Ascending aorta (tissue), 2 donors: ENCODE data around the gene GLRX. TPM values are rescaled to one million over a fixed set of nuclear protein-coding genes. Genes with fewer than 3 reads are reported as not detected.

Experiments used
- DNase-seq, 2 donors: peaks; one replicate each; pipeline ENCODE4 v3.0.0-alpha.2; 2019; ENCODE audit warnings: low spot score in 2 of 2
- H3K27ac ChIP-seq, 2 donors: fragments of 200-600 bp; sonication (generic); one replicate each; pipeline ENCODE4 v1.5.1; 2016 to 2017; ENCODE audit warnings: mild to moderate bottlenecking in 1 of 2
- H3K27me3 ChIP-seq: fragments of 200-600 bp; sonication (generic); one replicate; pipeline ENCODE4 v1.5.1; 2017
- H3K36me3 ChIP-seq, 2 donors: fragments of 200-600 bp; sonication (generic); one replicate each; pipeline ENCODE4 v1.5.1; 2016
- H3K4me1 ChIP-seq, 2 donors: fragments of 200-600 bp; sonication (generic); one replicate each; pipeline ENCODE4 v1.5.1; 2016 to 2017; ENCODE audit warnings: mild to moderate bottlenecking in 1 of 2
- H3K4me3 ChIP-seq, 2 donors: fragments of 200-600 bp; sonication (generic); one replicate each; pipeline ENCODE4 v1.5.1; 2016 to 2017; ENCODE audit warnings: mild to moderate bottlenecking in 1 of 2
- H3K9me3 ChIP-seq, 2 donors: fragments of 200-600 bp; sonication (generic); one replicate each; pipeline ENCODE4 v1.5.1; 2016
- CTCF ChIP-seq, 3 experiments: fragments of 200-600 bp in 2 of 3; fragments of 450-650 bp in 1 of 3; sonication (generic) in 2 of 3; IDR thresholded peaks; one replicate each; pipeline ENCODE4 v1.5.1; 2016 to 2019; ENCODE audit warnings: antibody characterized with exemption in 3 of 3, mild to moderate bottlenecking in 1 of 3, moderate library complexity in 1 of 3
- intact Hi-C: fragments of 100-400 bp; cut with DNase I; formaldehyde crosslinking; loops from one replicate; pipeline ENCODE4 v1.15.1; 2023
- total RNA-seq: library from RNA; depleted of rRNA; stranded (reverse); fragments of >200 nt; gene quantifications from one replicate; pipeline ENCODE4 v1.1.0, GENCODE V29; 2016

The GLRX gene
- total RNA-seq, 1 donor from 2014 or later = 18.5 TPM

DNA sequence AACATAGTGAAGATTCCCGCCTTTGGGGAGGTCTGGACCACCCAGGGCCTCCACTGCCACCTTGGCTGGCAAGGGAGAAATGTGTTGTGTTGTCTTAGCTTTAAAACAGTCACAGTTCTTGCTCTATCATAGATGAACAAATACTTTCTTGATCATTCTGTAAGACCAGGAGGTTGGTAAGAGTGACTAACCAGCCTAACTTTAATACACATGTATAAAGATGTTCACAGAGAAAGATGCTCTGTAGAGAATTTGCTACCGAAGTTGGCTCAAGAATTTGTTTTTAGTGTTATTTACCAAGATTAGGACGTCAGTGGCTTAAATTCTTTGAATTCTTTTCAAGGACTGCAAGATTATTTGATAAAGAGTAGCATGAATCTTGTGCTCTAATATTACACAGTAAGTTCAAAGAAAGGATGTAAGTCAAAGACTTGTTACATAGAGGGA is 28.4 kb downstream of the GLRX start:
- intact Hi-C loops = no loop called here
- H3K9me3 ChIP-seq = no peaks in the 10 kb centered on the region
- peaks cover 0 to 5% of the 10 kb centered on the region in 2 donors for H3K36me3 ChIP-seq
- H3K4me1 ChIP-seq = no peaks in the 10 kb centered on the region
- no peaks in the 10 kb centered on the region for H3K27me3 ChIP-seq
- no peak overlapping the region for H3K4me3 ChIP-seq
- H3K27ac ChIP-seq = no peak overlapping the region
- no peak for TF ChIP-seq CTCF (IDR thresholded peaks at IDR 0.05)
- DNase-seq = no peak

GRCh38 chr5:95791751-95792150 is 30.8 kb downstream of the GLRX start:
- H3K36me3 ChIP-seq = peaks cover 0 to 5% of the 10 kb centered on the region in 2 donors
- no peaks in the 10 kb centered on the region for H3K27me3 ChIP-seq
- H3K4me1 ChIP-seq = no peaks in the 10 kb centered on the region
- no peaks in the 10 kb centered on the region for H3K9me3 ChIP-seq
- no peak for TF ChIP-seq CTCF (IDR thresholded peaks at IDR 0.05)
- no peak for DNase-seq
- H3K27ac ChIP-seq = no peak overlapping the region
- H3K4me3 ChIP-seq = no peak overlapping the region
- intact Hi-C loops = no loop called here

- DNase-seq = no peak
- intact Hi-C loops = no loop called here
- Histone ChIP-seq H3K27ac (no peak overlapping the region), H3K4me3 (no peak overlapping the region), H3K27me3 (no peaks in the 10 kb centered on the region), H3K4me1 (no peaks in the 10 kb centered on the region), H3K9me3 (no peaks in the 10 kb centered on the region), H3K36me3 (peaks cover 0 to 12% of the 10 kb centered on the region in 2 donors)
- no peak for TF ChIP-seq CTCF (IDR thresholded peaks at IDR 0.05)
Observed at GRCh38 chr5:95788493-95788892, 34.0 kb downstream of the GLRX start.

- H3K27me3 ChIP-seq = no peaks in the 10 kb centered on the region
- DNase-seq = no peak
- peaks cover 0 to 12% of the 10 kb centered on the region in 2 donors for H3K36me3 ChIP-seq
- H3K27ac ChIP-seq = no peak overlapping the region
- H3K4me1 ChIP-seq = no peaks in the 10 kb centered on the region
- H3K4me3 ChIP-seq = no peak overlapping the region
- no peak for TF ChIP-seq CTCF (IDR thresholded peaks at IDR 0.05)
- intact Hi-C loops = no loop called here
- H3K9me3 ChIP-seq = no peaks in the 10 kb centered on the region
Observed at GRCh38 chr5:95786821-95787418, 35.6 kb downstream of the GLRX start.

DNA sequence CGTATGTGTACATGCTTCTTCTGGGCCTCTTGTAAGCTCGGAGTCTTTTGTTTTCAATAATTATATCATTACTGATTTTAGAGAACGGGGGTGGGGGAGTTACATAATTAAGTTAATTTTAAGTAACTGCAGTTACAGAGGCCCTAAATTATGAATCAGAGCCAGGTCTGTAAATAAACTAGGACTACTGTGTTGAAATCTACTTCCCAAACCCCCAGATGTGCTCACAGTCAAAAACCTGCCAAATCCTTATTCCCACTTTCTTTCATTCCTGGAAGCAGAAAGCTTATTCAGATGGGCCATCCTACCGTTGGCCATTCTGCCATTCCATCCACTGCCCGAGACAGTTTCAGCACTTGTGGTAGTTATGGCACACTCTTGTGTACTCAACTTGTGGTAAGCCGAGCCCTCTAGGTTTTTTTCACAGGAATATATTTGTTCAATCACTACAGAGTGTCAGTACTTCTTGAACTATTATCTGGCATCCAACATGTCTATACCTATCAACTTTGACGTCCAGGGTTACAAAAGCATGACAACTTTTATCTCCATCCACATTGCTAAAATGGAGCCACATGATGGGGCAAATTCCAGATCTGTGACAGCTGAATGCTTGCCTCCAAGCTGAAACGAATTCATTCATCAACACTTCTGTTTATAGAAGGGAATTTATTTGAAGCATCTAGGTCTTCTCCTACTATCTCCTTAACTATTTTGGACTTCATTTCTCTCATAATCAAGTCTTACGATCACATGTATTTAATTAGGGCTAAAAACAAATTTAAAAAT is 37.8 kb downstream of the GLRX start:
- DNase-seq = no peak
- no peak for TF ChIP-seq CTCF (IDR thresholded peaks at IDR 0.05)
- Histone ChIP-seq H3K4me1 (peaks cover 0 to 7% of the 10 kb centered on the region in 2 donors), H3K27me3 (no peaks in the 10 kb centered on the region), H3K9me3 (no peaks in the 10 kb centered on the region), H3K4me3 (no peak overlapping the region), H3K27ac (no peak overlapping the region), H3K36me3 (peaks cover 0 to 8% of the 10 kb centered on the region in 2 donors)
- intact Hi-C loops = loop anchor here (5.0 kb wide), 3 partner anchors 122 to 558 kb away; partner anchors contain the start of gene RFESD
